Heart right ventricle (tissue), 16 donors: ENCODE data around the gene DAGLA. TPM values are rescaled to one million over a fixed set of nuclear protein-coding genes. Genes with fewer than 3 reads are reported as not detected.

Source experiments
- ATAC-seq, 8 donors: fragments of 200-7000 bp; cut with Tn5 transposase; one replicate each; pipeline ENCODE4 v1.9.1; 2020; ENCODE audit warnings: mild to moderate bottlenecking in 8 of 8, moderate library complexity in 8 of 8, moderate number of reproducible peaks in 1 of 8
- DNase-seq, 2 donors: peaks; one replicate each; pipeline ENCODE4 v3.0.0-alpha.2; 2020
- H3K27ac ChIP-seq, 10 donors: fragments of 200-600 bp; sonication (generic) in 2 of 10; one replicate each; pipeline versions ENCODE4 v1.5.0 to v1.8.0; 2020 to 2022; ENCODE audit warnings: mild to moderate bottlenecking in 3 of 10
- H3K27me3 ChIP-seq, 7 donors: fragments of 200-600 bp; one replicate each; pipeline ENCODE4 v1.8.0; 2021 to 2022; ENCODE audit warnings: mild to moderate bottlenecking in 2 of 7
- H3K36me3 ChIP-seq, 9 donors: fragments of 200-600 bp; sonication (generic) in 1 of 9; one replicate each; pipeline versions ENCODE4 v1.5.0 to v1.8.0; 2020 to 2022; ENCODE audit warnings: mild to moderate bottlenecking in 2 of 9
- H3K4me1 ChIP-seq, 9 donors: fragments of 200-600 bp; sonication (generic) in 1 of 9; one replicate each; pipeline versions ENCODE4 v1.5.0 to v1.8.0; 2020 to 2022; ENCODE audit warnings: mild to moderate bottlenecking in 4 of 9
- H3K4me3 ChIP-seq, 10 donors: fragments of 200-600 bp; sonication (generic) in 2 of 10; one replicate each; pipeline versions ENCODE4 v1.5.0 to v1.8.0; 2020 to 2022; ENCODE audit warnings: mild to moderate bottlenecking in 7 of 10, moderate library complexity in 2 of 10
- H3K9me3 ChIP-seq, 11 donors: fragments of 200-600 bp in 10 of 11; sonication (generic) in 2 of 11; one replicate each; pipeline versions ENCODE4 v1.5.0 to v1.8.0; 2013 to 2022; ENCODE audit warnings: mild to moderate bottlenecking in 2 of 11, control low read depth in 1 of 11, moderate library complexity in 1 of 11
- CTCF ChIP-seq, 9 donors: fragments of 200-600 bp; sonication (generic) in 2 of 9; IDR thresholded peaks; one replicate each; pipeline versions ENCODE4 v1.5.0 to v1.8.0; 2021 to 2022; ENCODE audit warnings: antibody characterized with exemption in 9 of 9, mild to moderate bottlenecking in 5 of 9, moderate library complexity in 1 of 9
- WGBS, 2 donors: extraction: QIAGEN DNeasy Blood & Tissue Kit; methylation state at CpG; one replicate each; pipeline ENCODE4 v1.1.7; 2013; ENCODE audit warnings: inconsistent platforms in 1 of 2; 5-methylcytosine and 5-hydroxymethylcytosine counted together
- intact Hi-C, 10 donors: fragments of 100-400 bp; cut with DNase I; formaldehyde crosslinking; loops; one replicate each; pipeline versions ENCODE4 v1.11.1 to v1.14.2; 2022
- polyA plus RNA-seq, 2 donors: library from polyadenylated mRNA; stranded (reverse); fragments of 200-250 nt; gene quantifications; one replicate each; pipeline ENCODE4 v1.2.3, GENCODE V29; 2013
- total RNA-seq, 10 donors: library from RNA; stranded (reverse); fragmentation: NEBNext Ultra II Directional in 3 of 10; extraction: Animal tissue kit (Norgen Biotek cat#: 25700) in 3 of 10; gene quantifications; one replicate each; pipeline versions ENCODE4 v1.2.1 to v1.2.4, GENCODE V29; 2021 to 2023
- donor health status: Arrhythmogenic right ventricular cardiomyopathy.
- donor health status: ischemic (EF 13 %, LVEDD 7.1; RV severe dilation, severe dysfunction).
- donor health status: healthy with polysubstance abuse.
- donor health status: DM: no; HTN: yes; CAD: no.
- donor health status: DM: no; HTN: no; CAD: no.
- donor health status: ischemic (EF 25% LVEDD 6.9; RV normal size, moderate dysfunction).
- donor health status: ischemic (EF 25% LVEDD 5.7; RV mildly dilated, moderate dysfunction).
- donor health status: healthy.
- donor health status: DM: yes; HTN: yes; CAD: no.
- donor health status: Ischemic cardiomyopathy.
- donor health status: ischemic (EF 35%, LVEDD 5.7; RV mildly dilated, moderate dysfunction).
- donor health status: nonischemic (EF 11% LVEDD 7.7; RV severe dilation, severe dysfunction).
- donor health status: DM: yes; HTN: yes; CAD: no.
- donor health status: PGD.
- donor health status: ischemic (EF 29% LVEDD 5.4; RV normal size, mild dysfunction).
- donor health status: nonischemic (EF 23%, LVEDD 6.1; RV moderate dilation, normal function).

DAGLA gene
- total and polyA plus RNA-seq, 12 donors, result 1.5 to 5.0 (median 3.2) TPM

GRCh38 chr11:61683961-61684869 is 4.0 kb downstream of the DAGLA start:
- DNase-seq, result no peak
- H3K27ac ChIP-seq, result no peak overlapping the region
- no peak overlapping the region for H3K4me3 ChIP-seq
- H3K27me3 ChIP-seq, result peaks cover 0 to 32% (median 0%) of the 10 kb centered on the region in 7 donors
- H3K9me3 ChIP-seq, result no peaks in the 10 kb centered on the region
- no peaks in the 10 kb centered on the region for H3K36me3 ChIP-seq
- peaks cover 9 to 70% (median 46%) of the 10 kb centered on the region in 9 donors for H3K4me1 ChIP-seq
- ATAC-seq, result no peak
- TF ChIP-seq CTCF (IDR thresholded peaks at IDR 0.05), result no peak
- intact Hi-C loops, result no loop called here
- WGBS, 2 donors, result 48 to 60% methylated on average over 27 of the region's 27 CpGs

- H3K27me3 ChIP-seq, result peaks cover 0 to 29% (median 0%) of the 10 kb centered on the region in 7 donors
- H3K4me3 ChIP-seq, result no peak overlapping the region
- H3K9me3 ChIP-seq, result no peaks in the 10 kb centered on the region
- no peak for TF ChIP-seq CTCF (IDR thresholded peaks at IDR 0.05)
- peaks cover 9 to 72% (median 48%) of the 10 kb centered on the region in 9 donors for H3K4me1 ChIP-seq
- no peaks in the 10 kb centered on the region for H3K36me3 ChIP-seq
- DNase-seq (no peak), ATAC-seq (no peak)
- WGBS, 2 donors, result 91 to 93% methylated on average over 14 of the region's 14 CpGs
- intact Hi-C loops, result no loop called here
- H3K27ac ChIP-seq, result no peak overlapping the region
Observed at GRCh38 chr11:61684870-61685616, 4.9 kb downstream of the DAGLA start.

GRCh38 chr11:61685617-61685967 is 5.4 kb downstream of the DAGLA start:
- Histone ChIP-seq H3K36me3 (no peaks in the 10 kb centered on the region), H3K4me1 (peaks cover 9 to 73% (median 47%) of the 10 kb centered on the region in 9 donors), H3K9me3 (no peaks in the 10 kb centered on the region), H3K4me3 (no peak overlapping the region), H3K27me3 (peaks cover 0 to 27% (median 0%) of the 10 kb centered on the region in 7 donors), H3K27ac (no peak overlapping the region)
- no peak for DNase-seq
- WGBS, 2 donors, result 82 to 91% methylated on average over 9 of the region's 9 CpGs
- ATAC-seq, result no peak
- no peak for TF ChIP-seq CTCF (IDR thresholded peaks at IDR 0.05)
- intact Hi-C loops, result no loop called here

GRCh38 chr11:61686066-61686465 is 5.9 kb downstream of the DAGLA start:
- ATAC-seq (no peak), DNase-seq (no peak)
- H3K4me3 ChIP-seq, result no peak overlapping the region
- no peak for TF ChIP-seq CTCF (IDR thresholded peaks at IDR 0.05)
- H3K9me3 ChIP-seq, result no peaks in the 10 kb centered on the region
- 85 to 93% methylated on average over 8 of the region's 8 CpGs for WGBS, 2 donors
- H3K27ac ChIP-seq, result no peak overlapping the region
- peaks cover 0 to 23% (median 0%) of the 10 kb centered on the region in 7 donors for H3K27me3 ChIP-seq
- peaks cover 9 to 70% (median 44%) of the 10 kb centered on the region in 9 donors for H3K4me1 ChIP-seq
- H3K36me3 ChIP-seq, result no peaks in the 10 kb centered on the region
- intact Hi-C loops, result no loop called here
